SH-SY5Y (cell line): ENCODE measurements around the gene GALNT18.

ENCODE experiments used
- GATA2 ChIP-seq: IDR thresholded peaks from 2 replicates; pipeline ENCODE4 v1.6.1; 2011; ENCODE audit warnings: mild to moderate bottlenecking, low read depth, low read length
- GATA3 ChIP-seq: IDR thresholded peaks from 2 replicates; pipeline ENCODE4 v1.6.1; 2011; ENCODE audit warnings: low read depth, mild to moderate bottlenecking, low read length, moderate library complexity

DNA sequence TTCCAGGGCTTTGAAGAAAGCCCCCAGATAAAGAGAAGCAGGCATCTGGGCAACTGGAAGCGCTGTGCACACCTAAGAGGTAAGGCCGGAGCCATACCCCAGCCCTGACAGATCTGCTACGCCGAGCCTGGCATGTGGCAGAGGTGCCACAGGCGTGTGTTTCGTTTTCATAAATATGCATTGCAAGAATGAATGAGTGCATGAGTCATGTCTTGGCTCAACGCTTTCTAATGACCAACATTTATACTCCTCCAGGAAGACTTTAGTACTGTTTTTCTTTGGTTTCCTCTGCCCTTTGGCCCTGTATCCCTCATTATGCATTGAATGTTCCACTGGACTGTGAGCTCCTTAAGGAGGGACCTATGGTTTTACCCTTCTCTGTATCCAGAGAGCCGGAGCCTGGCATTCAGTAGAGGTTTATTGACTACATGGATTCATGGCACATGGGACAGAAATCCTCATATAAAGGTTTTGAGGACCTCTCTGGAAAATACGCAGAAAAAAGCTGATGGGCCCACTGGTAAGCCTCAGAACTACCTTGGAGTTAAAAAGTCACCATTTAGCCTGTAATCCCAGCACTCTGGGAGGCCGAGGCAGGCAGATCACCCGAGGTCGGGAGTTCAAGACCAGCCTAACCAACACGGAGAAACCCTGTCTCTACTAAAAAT, 229.9 kb downstream of the GALNT18 start:
- TF ChIP-seq GATA2 (no peak), GATA3 (no peak)
